GM06990 (cell line): ENCODE data around the gene ZNF92.
"Not testable (repeated sequence)": the region's sequence is repeated elsewhere in the genome, so short reads cannot be mapped to it uniquely, and the experiment has no call there.

ENCODE experiments used
- DNase-seq: peaks from one replicate; pipeline ENCODE4 v3.0.0-alpha.2; 2011; ENCODE audit not compliant: insufficient read length; ENCODE audit errors: extremely low read depth
- H3K27me3 ChIP-seq: replicated peaks from 2 replicates; pipeline ENCODE4 v1.6.0; 2011; ENCODE audit warnings: low read length; ENCODE audit not compliant: control insufficient read depth, insufficient read depth
- H3K36me3 ChIP-seq: 2 replicates; pipeline ENCODE4 v1.5.1; 2011; ENCODE audit warnings: low read length; ENCODE audit not compliant: control insufficient read depth, insufficient read depth
- H3K4me3 ChIP-seq: replicated peaks from 2 replicates; pipeline ENCODE4 v1.5.1; 2011; ENCODE audit warnings: low read depth, mild to moderate bottlenecking, control low read depth, low read length
- TF ChIP-seq, protein P1 (sequence below): IDR thresholded peaks from 2 replicates; pipeline ENCODE4 v1.5.1; 2011; ENCODE audit warnings: low read length, control low read depth, mild to moderate bottlenecking, inconsistent platforms; ENCODE audit not compliant: insufficient read depth, poor library complexity, severe bottlenecking

ZNF92 gene

DNA sequence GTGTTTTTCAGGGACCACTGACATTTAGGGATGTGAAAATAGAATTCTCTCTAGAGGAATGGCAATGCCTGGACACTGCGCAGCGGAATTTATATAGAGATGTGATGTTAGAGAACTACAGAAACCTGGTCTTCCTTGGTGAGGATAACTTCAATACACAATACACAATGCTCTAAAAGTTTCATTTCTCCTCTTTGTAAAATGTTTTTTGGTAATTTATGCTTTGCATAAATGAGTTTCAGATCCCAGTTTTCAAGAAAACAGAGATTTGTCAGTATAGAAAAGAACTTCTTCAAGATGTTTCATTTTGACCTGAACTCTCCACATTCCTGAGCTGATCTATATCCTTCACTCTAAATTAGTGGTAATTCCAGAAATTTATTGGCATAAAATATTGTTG, 14.2 kb downstream of the ZNF92 start:
- Histone ChIP-seq H3K4me3 (no peak overlapping the region), H3K27me3 (no peaks in the 10 kb centered on the region), H3K36me3 (peaks cover 6% of the 10 kb centered on the region)
- TF ChIP-seq, protein P1, sequence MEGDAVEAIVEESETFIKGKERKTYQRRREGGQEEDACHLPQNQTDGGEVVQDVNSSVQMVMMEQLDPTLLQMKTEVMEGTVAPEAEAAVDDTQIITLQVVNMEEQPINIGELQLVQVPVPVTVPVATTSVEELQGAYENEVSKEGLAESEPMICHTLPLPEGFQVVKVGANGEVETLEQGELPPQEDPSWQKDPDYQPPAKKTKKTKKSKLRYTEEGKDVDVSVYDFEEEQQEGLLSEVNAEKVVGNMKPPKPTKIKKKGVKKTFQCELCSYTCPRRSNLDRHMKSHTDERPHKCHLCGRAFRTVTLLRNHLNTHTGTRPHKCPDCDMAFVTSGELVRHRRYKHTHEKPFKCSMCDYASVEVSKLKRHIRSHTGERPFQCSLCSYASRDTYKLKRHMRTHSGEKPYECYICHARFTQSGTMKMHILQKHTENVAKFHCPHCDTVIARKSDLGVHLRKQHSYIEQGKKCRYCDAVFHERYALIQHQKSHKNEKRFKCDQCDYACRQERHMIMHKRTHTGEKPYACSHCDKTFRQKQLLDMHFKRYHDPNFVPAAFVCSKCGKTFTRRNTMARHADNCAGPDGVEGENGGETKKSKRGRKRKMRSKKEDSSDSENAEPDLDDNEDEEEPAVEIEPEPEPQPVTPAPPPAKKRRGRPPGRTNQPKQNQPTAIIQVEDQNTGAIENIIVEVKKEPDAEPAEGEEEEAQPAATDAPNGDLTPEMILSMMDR: no peak
- DNase-seq: peak; percentile 13

GRCh38 chr7:65390588-65390987, 16.9 kb downstream of the ZNF92 start:
- TF ChIP-seq, protein P1: no peak
- no peaks in the 10 kb centered on the region for H3K27me3 ChIP-seq
- peak; percentile 10 for DNase-seq
- peaks cover 9% of the 10 kb centered on the region for H3K36me3 ChIP-seq
- no peak overlapping the region for H3K4me3 ChIP-seq

DNA sequence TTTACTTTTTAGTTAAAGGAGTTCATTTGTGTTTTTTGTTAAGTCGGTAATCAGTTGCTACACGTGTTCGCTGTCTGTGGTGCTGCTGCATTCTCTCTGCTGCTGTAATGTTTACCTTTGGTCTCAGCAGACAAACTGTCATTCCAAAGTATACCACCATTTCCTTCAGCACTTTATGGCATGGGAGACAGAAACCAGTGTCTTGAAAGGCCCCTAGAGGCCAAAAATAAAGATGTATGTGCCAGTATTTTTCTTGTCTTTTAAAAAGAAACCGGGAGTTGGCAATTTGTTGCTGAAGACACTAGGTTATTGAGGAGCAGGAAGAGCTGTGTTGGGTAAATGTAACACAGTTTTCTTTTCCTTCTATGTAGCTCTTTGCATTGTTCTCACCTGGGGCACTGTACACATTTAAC, 24.1 kb downstream of the ZNF92 start:
- no peak overlapping the region for H3K4me3 ChIP-seq
- H3K27me3 ChIP-seq: no peaks in the 10 kb centered on the region
- no peak for DNase-seq
- TF ChIP-seq, protein P1: no peak
- peaks cover 7% of the 10 kb centered on the region for H3K36me3 ChIP-seq

- DNase-seq, H3K36me3 ChIP-seq: not testable (repeated sequence)
These were observed 25.0 kb downstream of the ZNF92 start for GRCh38 chr7:65398671-65399070.

GRCh38 chr7:65399101-65399500, 25.4 kb downstream of the ZNF92 start:
- not testable (repeated sequence) for H3K27me3 ChIP-seq, H3K36me3 ChIP-seq, H3K4me3 ChIP-seq, DNase-seq

More at GRCh38 chr7:65398671-65399070, 25.0 kb downstream of the ZNF92 start:
- not testable (repeated sequence) for H3K27me3 ChIP-seq, H3K4me3 ChIP-seq

DNA sequence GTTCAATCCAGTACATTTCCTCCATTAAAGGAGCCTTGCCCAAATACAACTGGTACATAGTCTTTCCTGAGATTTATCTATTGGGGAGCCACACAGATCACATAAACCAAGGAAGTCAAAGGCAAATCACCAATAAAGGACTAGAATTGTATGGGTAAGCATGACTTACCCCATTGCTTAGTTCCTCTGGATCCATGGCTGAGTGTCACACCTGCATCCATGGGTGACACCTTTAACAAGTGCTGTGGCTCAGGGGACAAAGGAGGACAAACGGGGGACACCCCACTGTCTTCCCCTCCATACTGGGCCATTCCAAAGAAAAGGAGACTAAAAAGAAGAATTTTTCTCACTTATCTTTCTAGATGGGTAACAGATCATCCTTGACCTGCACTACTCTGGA, 30.4 kb downstream of the ZNF92 start:
- DNase-seq: no peak
- TF ChIP-seq, protein P1: no peak
- H3K4me3 ChIP-seq: no peak overlapping the region
- no peaks in the 10 kb centered on the region for H3K36me3 ChIP-seq
- H3K27me3 ChIP-seq: no peaks in the 10 kb centered on the region

- H3K36me3 ChIP-seq, DNase-seq, H3K27me3 ChIP-seq, H3K4me3 ChIP-seq: not testable (repeated sequence)
These were observed 33.1 kb downstream of the ZNF92 start for GRCh38 chr7:65406706-65407105.
